Thyroid gland (tissue), 4 donors: Measurements from ENCODE around the gene ZXDC. TPM values are rescaled to one million over a fixed set of nuclear protein-coding genes. Genes with fewer than 3 reads are reported as not detected.

Experiments used
- DNase-seq, 2 donors: peaks; one replicate each; pipeline ENCODE4 v3.0.0-alpha.2; 2019
- H3K27ac ChIP-seq, 3 donors: fragments of 200-600 bp; sonication (generic); 1 replicate in 2 of 3; 2 replicates in 1 of 3; pipeline ENCODE4 v1.5.1; 2016 to 2019; ENCODE audit warnings: mild to moderate bottlenecking in 1 of 3, moderate library complexity in 1 of 3
- H3K27me3 ChIP-seq: fragments of 200-600 bp; sonication (generic); one replicate; pipeline ENCODE4 v1.5.1; 2019
- H3K36me3 ChIP-seq, 2 donors: fragments of 200-600 bp; sonication (generic); one replicate each; pipeline ENCODE4 v1.5.1; 2016 to 2019
- H3K4me1 ChIP-seq, 2 donors: fragments of 200-600 bp; sonication (generic); one replicate each; pipeline ENCODE4 v1.5.1; 2017 to 2019
- H3K4me3 ChIP-seq, 3 donors: fragments of 200-600 bp; sonication (generic); replicated peaks in 1 of 3; 1 replicate in 2 of 3; 2 replicates in 1 of 3; pipeline ENCODE4 v1.5.1; 2016; ENCODE audit warnings: mild to moderate bottlenecking in 1 of 3
- H3K9me3 ChIP-seq: fragments of 200-600 bp; sonication (generic); one replicate; pipeline ENCODE4 v1.5.1; 2017
- CTCF ChIP-seq, 6 experiments: fragments of 200-600 bp in 3 of 6; fragments of 450-650 bp in 3 of 6; sonication (generic) in 3 of 6; IDR thresholded peaks; one replicate each; pipeline ENCODE4 v1.5.1; 2016 to 2019; ENCODE audit warnings: antibody characterized with exemption in 6 of 6, mild to moderate bottlenecking in 2 of 6, inconsistent platforms in 1 of 6, moderate library complexity in 1 of 6
- POLR2A ChIP-seq, 2 donors: fragments of 450-650 bp; IDR thresholded peaks; one replicate each; pipeline ENCODE4 v1.6.1; 2017; ENCODE audit warnings: antibody characterized with exemption in 2 of 2, mild to moderate bottlenecking in 2 of 2, moderate library complexity in 1 of 2
- WGBS, 2 donors: methylation state at CpG; one replicate each; pipeline ENCODE4 v1.1.5; 2017; 5-methylcytosine and 5-hydroxymethylcytosine counted together
- intact Hi-C: fragments of 100-400 bp; cut with DNase I; formaldehyde crosslinking; loops from one replicate; pipeline ENCODE4 v1.15.1; 2023
- total RNA-seq, 4 donors: library from RNA; depleted of rRNA; stranded (reverse); fragments of >200 nt; gene quantifications; one replicate each; pipeline ENCODE4 v1.2.3, GENCODE V29; 2016

ZXDC gene
- total RNA-seq, 4 donors from 2014 or later: 51.5 to 96.8 (median 57.4) TPM

- H3K27ac ChIP-seq: no peak overlapping the region
- H3K9me3 ChIP-seq: no peaks in the 10 kb centered on the region
- no peaks in the 10 kb centered on the region for H3K27me3 ChIP-seq
- intact Hi-C loops: no loop called here
- 81 to 94% methylated on average over 5 of the region's 5 CpGs for WGBS, 2 donors
- no peak for TF ChIP-seq CTCF (IDR thresholded peaks at IDR 0.05)
- TF ChIP-seq POLR2A (IDR thresholded peaks at IDR 0.05): no peak
- H3K4me3 ChIP-seq: no peak overlapping the region
- no peaks in the 10 kb centered on the region for H3K4me1 ChIP-seq
- DNase-seq: no peak
- H3K36me3 ChIP-seq: no peaks in the 10 kb centered on the region
These were observed 68.2 kb downstream of the ZXDC start for GRCh38 chr3:126407412-126408044.

GRCh38 chr3:126406389-126407296 is 69.0 kb downstream of the ZXDC start:
- Histone ChIP-seq H3K27ac (no peak overlapping the region), H3K4me1 (no peaks in the 10 kb centered on the region), H3K27me3 (no peaks in the 10 kb centered on the region), H3K9me3 (no peaks in the 10 kb centered on the region), H3K4me3 (no peak overlapping the region), H3K36me3 (no peaks in the 10 kb centered on the region)
- no peak for DNase-seq
- TF ChIP-seq POLR2A (IDR thresholded peaks at IDR 0.05): no peak
- intact Hi-C loops: no loop called here
- WGBS, 2 donors: 91 to 92% methylated on average over 10 to 14 of the region's 15 CpGs

- H3K4me3 ChIP-seq: no peak overlapping the region
- H3K9me3 ChIP-seq: no peaks in the 10 kb centered on the region
- TF ChIP-seq POLR2A (IDR thresholded peaks at IDR 0.05) (no peak), CTCF (IDR thresholded peaks at IDR 0.05) (no peak)
- no peaks in the 10 kb centered on the region for H3K36me3 ChIP-seq
- intact Hi-C loops: no loop called here
- WGBS, 2 donors: 85 to 87% methylated on average over 12 of the region's 12 CpGs
- DNase-seq: no peak
- H3K27me3 ChIP-seq: no peaks in the 10 kb centered on the region
- H3K27ac ChIP-seq: no peak overlapping the region
- no peaks in the 10 kb centered on the region for H3K4me1 ChIP-seq
These were observed 72.9 kb downstream of the ZXDC start for GRCh38 chr3:126402666-126403302.

- intact Hi-C loops: no loop called here
- Histone ChIP-seq H3K27ac (no peak overlapping the region), H3K9me3 (no peaks in the 10 kb centered on the region), H3K4me3 (no peak overlapping the region), H3K36me3 (no peaks in the 10 kb centered on the region), H3K27me3 (no peaks in the 10 kb centered on the region), H3K4me1 (no peaks in the 10 kb centered on the region)
- TF ChIP-seq POLR2A (IDR thresholded peaks at IDR 0.05) (no peak), CTCF (IDR thresholded peaks at IDR 0.05) (no peak)
- 75 to 86% methylated on average over 6 of the region's 6 CpGs for WGBS, 2 donors
- DNase-seq: no peak
These were observed 73.5 kb downstream of the ZXDC start for GRCh38 chr3:126402178-126402577.

GRCh38 chr3:126401611-126402160 is 74.0 kb downstream of the ZXDC start:
- Histone ChIP-seq H3K27ac (no peak overlapping the region), H3K4me3 (no peak overlapping the region), H3K27me3 (no peaks in the 10 kb centered on the region), H3K4me1 (no peaks in the 10 kb centered on the region), H3K36me3 (no peaks in the 10 kb centered on the region), H3K9me3 (no peaks in the 10 kb centered on the region)
- TF ChIP-seq POLR2A (IDR thresholded peaks at IDR 0.05) (no peak), CTCF (IDR thresholded peaks at IDR 0.05) (no peak)
- DNase-seq: no peak
- WGBS, 2 donors: 76 to 81% methylated on average over 8 of the region's 8 CpGs
- intact Hi-C loops: no loop called here
